Measurements from ENCODE around the gene SLC23A2.

GRCh38 chr20:4855555-4855954 lies 145.8 kb downstream of the SLC23A2 start:
- TF ChIP-seq ELF4 (IDR thresholded peaks at IDR 0.05) (no peak), FOXA1 (IDR thresholded peaks at IDR 0.05) (no peak), ZNF384 (IDR thresholded peaks at IDR 0.05) (no peak), HDGF (IDR thresholded peaks at IDR 0.05; ENCODE audit: borderline replicate concordance) (no peak)
